CD4-positive, alpha-beta T cell (primary cell): ENCODE results near the gene UBN2. TPM values are rescaled to one million over a fixed set of nuclear protein-coding genes. Genes with fewer than 3 reads are reported as not detected.
"Not testable (repeated sequence)": the region's sequence is repeated elsewhere in the genome, so short reads cannot be mapped to it uniquely, and the experiment has no call there.

Source experiments
- ATAC-seq: fragments of 200-7000 bp; cut with Tn5 transposase; one replicate; pipeline ENCODE4 v1.10.0; 2022; ENCODE audit warnings: mild to moderate bottlenecking; ENCODE audit not compliant: poor library complexity
- CTCF ChIA-PET: fragments of 350-600 bp; sonication (Branson Sonifier 250); formaldehyde crosslinking; loops from one replicate; lab custom pipeline; 2021; ENCODE audit warnings: antibody characterized with exemption, inconsistent platforms; lab: Charles Lee
- POLR2A ChIA-PET: fragments of 350-600 bp; sonication (Branson Sonifier 250); formaldehyde crosslinking; loops from one replicate; lab custom pipeline; 2021; ENCODE audit warnings: antibody characterized with exemption, inconsistent platforms; lab: Charles Lee
- DNase-seq, 14 experiments: peaks; one replicate each; pipeline ENCODE4 v3.0.0-alpha.2; 2013 to 2020; ENCODE audit warnings: mixed read lengths in 2 of 14
- H3K27ac ChIP-seq, 2 donors: one replicate each; pipeline versions ENCODE4 v1.5.1 to v1.7.0; 2013; ENCODE audit warnings: low read length in 2 of 2, low read depth in 1 of 2, mild to moderate bottlenecking in 1 of 2
- H3K27me3 ChIP-seq, 2 experiments: 1 replicate in 1 of 2; 2 replicates in 1 of 2; pipeline versions ENCODE4 v1.6.1 to v1.7.0; 2013; ENCODE audit warnings: low read length in 2 of 2, control low read depth in 1 of 2, mild to moderate bottlenecking in 1 of 2, moderate library complexity in 1 of 2; ENCODE audit not compliant: insufficient read depth in 2 of 2, control insufficient read depth in 1 of 2
- H3K36me3 ChIP-seq: one replicate; pipeline ENCODE4 v1.6.1; 2013; ENCODE audit warnings: low read length, control low read depth; ENCODE audit not compliant: insufficient read depth
- H3K4me1 ChIP-seq: one replicate; pipeline ENCODE4 v1.6.1; 2013; ENCODE audit warnings: low read length, control low read depth; ENCODE audit not compliant: insufficient read depth
- H3K4me3 ChIP-seq: one replicate; pipeline ENCODE4 v1.5.1; 2013; ENCODE audit warnings: mild to moderate bottlenecking, low read length, moderate library complexity
- H3K9me3 ChIP-seq, 2 experiments: 1 replicate in 1 of 2; 2 replicates in 1 of 2; pipeline versions ENCODE4 v1.6.1 to v1.7.0; 2013; ENCODE audit warnings: low read length in 2 of 2, mild to moderate bottlenecking in 2 of 2, control low read depth in 1 of 2, moderate library complexity in 1 of 2; ENCODE audit not compliant: control insufficient read depth in 1 of 2, insufficient read depth in 1 of 2
- H3K27ac Mint-ChIP-seq: one replicate; pipeline ENCODE4 v1.8.0; 2020; ENCODE audit warnings: mixed read lengths
- H3K27me3 Mint-ChIP-seq: one replicate; pipeline ENCODE4 v1.8.0; 2021; ENCODE audit warnings: mixed read lengths
- H3K36me3 Mint-ChIP-seq: one replicate; pipeline ENCODE4 v1.8.0; 2021; ENCODE audit warnings: low read depth, mixed read lengths
- H3K4me1 Mint-ChIP-seq: one replicate; pipeline ENCODE4 v1.8.0; 2021; ENCODE audit warnings: low read depth, mixed read lengths
- H3K4me3 Mint-ChIP-seq: one replicate; pipeline ENCODE4 v1.8.0; 2020; ENCODE audit warnings: mild to moderate bottlenecking, mixed read lengths
- H3K9me3 Mint-ChIP-seq: one replicate; pipeline ENCODE4 v1.8.0; 2020; ENCODE audit warnings: mixed read lengths
- CTCF ChIP-seq: fragments of 200-600 bp; IDR thresholded peaks from one replicate; pipeline ENCODE4 v1.8.0; 2022; ENCODE audit warnings: antibody characterized with exemption, mild to moderate bottlenecking
- intact Hi-C, 2 experiments: fragments of 100-400 bp; cut with DNase I in 1 of 2; cut with micrococcal nuclease in 1 of 2; formaldehyde crosslinking; loops; one replicate each; pipeline versions ENCODE4 v1.15.1 to v1.9.0; 2023 to 2025; cut with DNase I, micrococcal nuclease
- total RNA-seq, 174 experiments: library from RNA in 2 of 174; stranded (reverse) in 2 of 174; gene quantifications; one replicate each; pipeline ENCODE4 v1.2.3 and lab custom pipeline; 2021 to 2026

The UBN2 gene
- total RNA-seq, 2 experiments from 2014 or later: 9.6 to 13.3 TPM

- POLR2A ChIA-PET: no interaction called here
- no peaks in the 10 kb centered on the region for H3K9me3 Mint-ChIP-seq
- no peak overlapping the region for H3K27ac Mint-ChIP-seq
- CTCF ChIA-PET: interaction anchor here (0.5 kb wide), 1 partner anchor 61 kb away, joined by 3 read pairs; no protein-coding TSS in a partner anchor
- Histone ChIP-seq H3K9me3 (no peaks in the 10 kb centered on the region), H3K27ac (no peak overlapping the region), H3K36me3 (no peaks in the 10 kb centered on the region), H3K27me3 (no peaks in the 10 kb centered on the region), H3K4me1 (no peaks in the 10 kb centered on the region), H3K4me3 (no peak overlapping the region)
- ATAC-seq (no peak), DNase-seq (peak in 2 of 14 experiments; percentile 6 to 18)
- no peak for TF ChIP-seq CTCF
- no peaks in the 10 kb centered on the region for H3K27me3 Mint-ChIP-seq
- no peaks in the 10 kb centered on the region for H3K4me1 Mint-ChIP-seq
- H3K4me3 Mint-ChIP-seq: no peak overlapping the region
- intact Hi-C loops: no loop called here
- no peaks in the 10 kb centered on the region for H3K36me3 Mint-ChIP-seq
These were observed 90.2 kb downstream of the UBN2 start for GRCh38 chr7:139321071-139321745.

GRCh38 chr7:139324709-139325108 lies 93.7 kb downstream of the UBN2 start:
- H3K9me3 ChIP-seq, H3K27ac ChIP-seq, H3K4me3 Mint-ChIP-seq, H3K4me1 Mint-ChIP-seq, H3K27ac Mint-ChIP-seq, CTCF ChIA-PET, H3K27me3 ChIP-seq, H3K27me3 Mint-ChIP-seq, H3K4me1 ChIP-seq, intact Hi-C loops, H3K4me3 ChIP-seq, H3K9me3 Mint-ChIP-seq, H3K36me3 Mint-ChIP-seq, DNase-seq, H3K36me3 ChIP-seq, POLR2A ChIA-PET, ATAC-seq: not testable (repeated sequence)

GRCh38 chr7:139328375-139328774 lies 97.3 kb downstream of the UBN2 start:
- DNase-seq (no peak), ATAC-seq (no peak)
- ChIA-PET CTCF (no interaction called here), POLR2A (interaction anchor here (1.3 to 1.6 kb wide), 2 partner anchors 11 to 31 kb away, joined by 4 to 6 read pairs; partner anchors contain the start of gene LUC7L2)
- Histone ChIP-seq H3K36me3 (no peaks in the 10 kb centered on the region), H3K9me3 (no peaks in the 10 kb centered on the region), H3K4me1 (no peaks in the 10 kb centered on the region), H3K27ac (no peak overlapping the region), H3K4me3 (no peak overlapping the region), H3K27me3 (no peaks in the 10 kb centered on the region)
- no peaks in the 10 kb centered on the region for H3K9me3 Mint-ChIP-seq
- intact Hi-C loops: no loop called here
- H3K36me3 Mint-ChIP-seq: no peaks in the 10 kb centered on the region
- peaks cover 16% of the 10 kb centered on the region for H3K4me1 Mint-ChIP-seq
- H3K27me3 Mint-ChIP-seq: no peaks in the 10 kb centered on the region
- no peak overlapping the region for H3K4me3 Mint-ChIP-seq
- H3K27ac Mint-ChIP-seq: no peak overlapping the region
- no peak for TF ChIP-seq CTCF
